Ovary (tissue), 9 donors: ENCODE results near the gene GLG1. TPM values are rescaled to one million over a fixed set of nuclear protein-coding genes. Genes with fewer than 3 reads are reported as not detected.

Experiments used
- DNase-seq, 5 donors: peaks; one replicate each; pipeline ENCODE4 v3.0.0-alpha.2; 2019 to 2020
- H3K27ac ChIP-seq, 2 donors: fragments of 200-600 bp; one replicate each; pipeline versions ENCODE4 v1.5.1 to v1.8.0; 2019 to 2022
- H3K27me3 ChIP-seq: fragments of 200-600 bp; one replicate; pipeline ENCODE4 v1.8.0; 2022
- H3K36me3 ChIP-seq: fragments of 200-600 bp; sonication (generic); one replicate; pipeline ENCODE4 v1.5.1; 2019
- H3K4me1 ChIP-seq: one replicate; pipeline ENCODE4 v1.8.1; 2013; ENCODE audit warnings: mild to moderate bottlenecking, moderate library complexity; ENCODE audit not compliant: insufficient read depth
- H3K4me3 ChIP-seq: fragments of 200-600 bp; sonication (generic); one replicate; pipeline ENCODE4 v1.5.1; 2017
- H3K9me3 ChIP-seq, 2 donors: fragments of 200-600 bp in 1 of 2; sonication (generic) in 1 of 2; one replicate each; pipeline versions ENCODE4 v1.5.1 to v1.8.1; 2013 to 2019; ENCODE audit warnings: mild to moderate bottlenecking in 1 of 2, moderate library complexity in 1 of 2
- CTCF ChIP-seq, 3 donors: fragments of 450-650 bp in 2 of 3; fragments of 200-600 bp in 1 of 3; IDR thresholded peaks; one replicate each; pipeline versions ENCODE4 v1.5.1 to v1.8.0; 2016 to 2022; ENCODE audit warnings: antibody characterized with exemption in 3 of 3, mild to moderate bottlenecking in 1 of 3
- EP300 ChIP-seq: sonication (generic); formaldehyde crosslinking; IDR thresholded peaks from one replicate; pipeline ENCODE4 v1.6.1; 2017; ENCODE audit warnings: antibody characterized with exemption
- POLR2A ChIP-seq: fragments of 450-650 bp; IDR thresholded peaks from one replicate; pipeline ENCODE4 v1.6.1; 2017; ENCODE audit warnings: antibody characterized with exemption, mild to moderate bottlenecking, moderate library complexity
- WGBS, 3 donors: extraction: QIAGEN DNeasy Blood & Tissue Kit in 1 of 3; methylation state at CpG; one replicate each; pipeline versions ENCODE4 v1.1.5 to v1.1.7; 2013 to 2017; 5-methylcytosine and 5-hydroxymethylcytosine counted together
- intact Hi-C, 4 donors: fragments of 100-400 bp; cut with DNase I; formaldehyde crosslinking; loops; one replicate each; pipeline versions ENCODE4 v1.11.0 to v1.15.1; 2022 to 2023
- polyA plus RNA-seq, 2 donors: library from polyadenylated mRNA; stranded (reverse); fragments of 200-250 nt in 1 of 2; fragments of 350-450 nt in 1 of 2; fragmentation: Illumina TruSeq in 1 of 2; extraction: RNeasy Lipid Tissue Mini Kit (QIAGEN cat#74804) in 1 of 2; gene quantifications; one replicate each; pipeline ENCODE4 v1.2.3, GENCODE V29; 2013 to 2014
- total RNA-seq, 7 donors: library from RNA; depleted of rRNA in 2 of 7; stranded (reverse); fragments of >200 nt in 2 of 7; fragmentation: NEBNext Ultra II Directional in 3 of 7; extraction: Animal tissue kit (Norgen Biotek cat#: 25700) in 3 of 7; gene quantifications; one replicate each; pipeline versions ENCODE4 v1.1.0 to v1.2.4, GENCODE V29; 2016 to 2023
- donor health status: DM: no; HTN: no; CAD: no; lungs with moderate emphysema.
- donor health status: DM: no; HTN: no; CAD: no.
- donor health status: Bipolar disorder and iron deficiency.
- donor health status: DM: yes; HTN: yes; CAD: no.
- donor health status: DM: no; HTN: no; CAD: no.
- donor health status: DM: yes; HTN: yes; CAD: no.

GLG1 gene
- total and polyA plus RNA-seq, 9 donors, result 88.9 to 171 (median 154) TPM

GRCh38 chr16:74455213-74455612 is 151.7 kb downstream of the GLG1 start:
- intact Hi-C loops, result no loop called here
- no peaks in the 10 kb centered on the region for H3K9me3 ChIP-seq
- no peak overlapping the region for H3K27ac ChIP-seq
- WGBS, 3 donors, result 87 to 95% (median 89%) methylated on average over 7 of the region's 7 CpGs
- no peaks in the 10 kb centered on the region for H3K4me1 ChIP-seq
- no peak for DNase-seq
- H3K27me3 ChIP-seq, result no peaks in the 10 kb centered on the region
- TF ChIP-seq POLR2A, result no peak
- no peak for TF ChIP-seq EP300
- no peak for TF ChIP-seq CTCF (IDR thresholded peaks at IDR 0.05)
- H3K36me3 ChIP-seq, result no peaks in the 10 kb centered on the region
- no peak overlapping the region for H3K4me3 ChIP-seq

GRCh38 chr16:74451951-74452758 is 154.8 kb downstream of the GLG1 start:
- TF ChIP-seq EP300, result no peak
- TF ChIP-seq POLR2A, result no peak
- TF ChIP-seq CTCF (IDR thresholded peaks at IDR 0.05), result no peak
- H3K27ac ChIP-seq, result no peak overlapping the region
- H3K4me3 ChIP-seq, result no peak overlapping the region
- H3K4me1 ChIP-seq, result peaks cover 6% of the 10 kb centered on the region
- no peaks in the 10 kb centered on the region for H3K27me3 ChIP-seq
- 86 to 92% (median 90%) methylated on average over 14 of the region's 14 CpGs for WGBS, 3 donors
- intact Hi-C loops, result no loop called here
- no peaks in the 10 kb centered on the region for H3K36me3 ChIP-seq
- DNase-seq, result no peak
- no peaks in the 10 kb centered on the region for H3K9me3 ChIP-seq

- no peak overlapping the region for H3K27ac ChIP-seq
- no peaks in the 10 kb centered on the region for H3K27me3 ChIP-seq
- no peak overlapping the region for H3K4me3 ChIP-seq
- no peaks in the 10 kb centered on the region for H3K36me3 ChIP-seq
- no peak for DNase-seq
- intact Hi-C loops, result no loop called here
- H3K9me3 ChIP-seq, result no peaks in the 10 kb centered on the region
- 93 to 95% (median 94%) methylated on average over 20 of the region's 20 CpGs for WGBS, 3 donors
- H3K4me1 ChIP-seq, result peaks cover 6% of the 10 kb centered on the region
- TF ChIP-seq CTCF (IDR thresholded peaks at IDR 0.05), result no peak
- TF ChIP-seq EP300, result no peak
- TF ChIP-seq POLR2A, result no peak
Observed at GRCh38 chr16:74450967-74451760, 155.8 kb downstream of the GLG1 start.

GRCh38 chr16:74450236-74450635 is 156.7 kb downstream of the GLG1 start:
- H3K4me3 ChIP-seq, result no peak overlapping the region
- no peak for TF ChIP-seq POLR2A
- TF ChIP-seq EP300, result no peak
- no peak for TF ChIP-seq CTCF (IDR thresholded peaks at IDR 0.05)
- no peak overlapping the region for H3K27ac ChIP-seq
- DNase-seq, result no peak
- no peaks in the 10 kb centered on the region for H3K27me3 ChIP-seq
- peaks cover 6% of the 10 kb centered on the region for H3K4me1 ChIP-seq
- no peaks in the 10 kb centered on the region for H3K36me3 ChIP-seq
- intact Hi-C loops, result no loop called here
- no peaks in the 10 kb centered on the region for H3K9me3 ChIP-seq
- 90 to 96% (median 92%) methylated on average over 3 of the region's 3 CpGs for WGBS, 3 donors
